Neural cell (in vitro differentiated cells): Measurements from ENCODE around the gene RIMS4. TPM values are rescaled to one million over a fixed set of nuclear protein-coding genes. Genes with fewer than 3 reads are reported as not detected.
A peak's percentile ranks its signal among the peaks of the same experiment; 100 is the strongest.

Experiments
- H2AFZ ChIP-seq: fragments of 200-600, 300-800 bp; sonication (generic), shearing (Covaris generic); 2 replicates; pipeline ENCODE4 v1.6.0; 2014; ENCODE audit warnings: low read depth, mild to moderate bottlenecking, antibody characterized with exemption, low read length, moderate library complexity
- H3F3A ChIP-seq: fragments of 200-600 bp; shearing (Covaris generic); 2 replicates; pipeline ENCODE4 v1.6.1; 2016; ENCODE audit warnings: mild to moderate bottlenecking, moderate library complexity, mixed read lengths, antibody characterized with exemption, low read length; ENCODE audit not compliant: insufficient read depth, poor library complexity, severe bottlenecking
- H3K27ac ChIP-seq: fragments of 200-600, 300-800 bp; sonication (generic), shearing (Covaris generic); 2 replicates; pipeline ENCODE4 v1.5.1; 2014; ENCODE audit warnings: mild to moderate bottlenecking, low read length, moderate library complexity
- H3K27me3 ChIP-seq: fragments of 300-800, 200-600 bp; sonication (generic), shearing (Covaris generic); 2 replicates; pipeline ENCODE4 v1.6.0; 2014; ENCODE audit warnings: mild to moderate bottlenecking, low read depth, low read length, moderate library complexity; ENCODE audit not compliant: insufficient read depth
- H3K36me3 ChIP-seq: fragments of 300-800, 200-600 bp; sonication (generic), shearing (Covaris generic); 2 replicates; pipeline ENCODE4 v1.5.1; 2014; ENCODE audit warnings: mild to moderate bottlenecking, antibody characterized with exemption, low read length, moderate library complexity; ENCODE audit not compliant: insufficient read depth
- H3K4me2 ChIP-seq: fragments of 300-800, 200-600 bp; sonication (generic), shearing (Covaris generic); 2 replicates; pipeline ENCODE4 v1.6.0; 2014; ENCODE audit warnings: mild to moderate bottlenecking, low read length
- H3K4me3 ChIP-seq: fragments of 300-800, 200-600 bp; sonication (generic), shearing (Covaris generic); 2 replicates; pipeline ENCODE4 v1.5.1; 2014; ENCODE audit warnings: mild to moderate bottlenecking, low read length, moderate library complexity
- H3K79me2 ChIP-seq: fragments of 200-600 bp; shearing (Covaris generic); replicated peaks from 2 replicates; pipeline ENCODE4 v1.6.0; 2014; ENCODE audit warnings: mild to moderate bottlenecking, low read length, moderate library complexity; ENCODE audit not compliant: insufficient read depth
- H3K9ac ChIP-seq: fragments of 300-800, 200-600 bp; sonication (generic), shearing (Covaris generic); 2 replicates; pipeline ENCODE4 v1.6.1; 2016; ENCODE audit warnings: mild to moderate bottlenecking, low read length, mixed read lengths
- H3K9me2 ChIP-seq: fragments of 200-600 bp; shearing (Covaris generic); 2 replicates; pipeline ENCODE4 v1.6.1; 2016; ENCODE audit warnings: mild to moderate bottlenecking, low read length, mixed read lengths; ENCODE audit not compliant: insufficient read depth
- H3K9me3 ChIP-seq: fragments of 200-600, 300-800 bp; sonication (generic), shearing (Covaris generic); 2 replicates; pipeline ENCODE4 v1.6.1; 2016; ENCODE audit warnings: mild to moderate bottlenecking, mixed run types, low read length, moderate library complexity, mixed read lengths
- H4K20me1 ChIP-seq: fragments of 200-600 bp; shearing (Covaris generic); 2 replicates; pipeline ENCODE4 v1.6.1; 2016; ENCODE audit warnings: mild to moderate bottlenecking, mixed run types; ENCODE audit not compliant: insufficient read depth
- EP300 ChIP-seq: fragments of 450-650 bp; conservative IDR thresholded peaks from 2 replicates; pipeline ENCODE4 v1.6.1; 2014; ENCODE audit warnings: antibody characterized with exemption, mild to moderate bottlenecking, moderate library complexity; ENCODE audit not compliant: poor library complexity, severe bottlenecking
- EZH2 ChIP-seq: fragments of 200-600, 300-800 bp; shearing (Covaris generic), sonication (generic); IDR thresholded peaks from 2 replicates; pipeline ENCODE4 v1.6.1; 2014; ENCODE audit warnings: antibody characterized with exemption, low read length, borderline replicate concordance, mild to moderate bottlenecking; ENCODE audit not compliant: insufficient read depth, poor library complexity, severe bottlenecking
- MXI1 ChIP-seq: fragments of 450-650 bp; conservative IDR thresholded peaks from 2 replicates; pipeline ENCODE4 v1.6.1; 2014; ENCODE audit warnings: antibody characterized with exemption, mild to moderate bottlenecking; ENCODE audit not compliant: poor library complexity, severe bottlenecking
- POLR2AphosphoS5 ChIP-seq: IDR thresholded peaks from 2 replicates; pipeline ENCODE4 v1.6.1; 2012
- RAD21 ChIP-seq: fragments of 450-650 bp; conservative IDR thresholded peaks from 2 replicates; pipeline ENCODE4 v1.6.1; 2014; ENCODE audit warnings: antibody characterized with exemption, mild to moderate bottlenecking, moderate library complexity
- SMC3 ChIP-seq: fragments of 450-650 bp; conservative IDR thresholded peaks from 2 replicates; pipeline ENCODE4 v1.6.1; 2014; ENCODE audit warnings: antibody characterized with exemption, mild to moderate bottlenecking, moderate library complexity; ENCODE audit not compliant: poor library complexity
- TAF1 ChIP-seq: IDR thresholded peaks from 2 replicates; pipeline ENCODE4 v1.6.1; 2012; ENCODE audit warnings: low read depth
- polyA plus RNA-seq: library from polyadenylated mRNA; depleted of rRNA; stranded (reverse); fragments of >200 nt; gene quantifications from 2 replicates; pipeline ENCODE4 v1.2.3, GENCODE V29; 2014
- TF ChIP-seq, protein P1 (sequence below): IDR thresholded peaks from 2 replicates; pipeline ENCODE4 v1.6.1; 2012; ENCODE audit warnings: borderline replicate concordance
- TF ChIP-seq, protein P2 (sequence below): fragments of 450-650 bp; IDR thresholded peaks from 2 replicates; pipeline ENCODE4 v1.5.1; 2014; ENCODE audit warnings: antibody characterized with exemption, mild to moderate bottlenecking, moderate library complexity; ENCODE audit not compliant: poor library complexity, severe bottlenecking

RIMS4 gene
- polyA plus RNA-seq, 1 donor from 2014 or later: 40.6 TPM

DNA sequence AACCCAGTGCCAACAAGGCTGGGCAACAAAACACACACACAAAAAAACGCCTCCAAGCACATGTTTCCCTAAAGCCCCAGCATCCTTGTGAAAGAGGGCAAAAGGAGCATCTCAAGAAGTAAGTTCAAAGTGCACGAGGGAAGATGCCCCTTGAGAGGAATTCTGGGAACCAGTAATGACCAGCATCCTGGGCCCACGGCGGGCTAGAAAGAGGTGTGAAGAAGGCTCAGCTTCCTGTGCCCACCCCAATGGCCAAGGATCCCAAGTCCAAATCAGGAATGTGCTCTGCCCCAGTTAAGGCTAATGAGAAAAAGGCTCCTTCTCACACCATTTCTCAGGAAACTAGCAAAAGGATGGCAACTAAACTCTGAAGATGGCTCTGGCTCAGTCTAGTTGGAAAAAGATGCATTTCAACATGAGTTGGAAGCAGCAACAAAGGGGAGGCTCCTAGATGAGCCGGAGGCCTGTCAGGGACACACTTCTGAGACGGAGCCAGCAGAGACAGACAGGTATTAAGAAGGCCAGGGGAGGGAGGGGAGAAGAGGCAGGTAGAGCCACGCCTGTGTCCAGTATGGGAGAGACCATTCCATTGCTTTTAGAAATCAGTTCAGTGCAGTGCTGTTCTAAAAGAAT lies 3.2 kb downstream of the RIMS4 start:
- Histone ChIP-seq H3K9me3 (no peaks in the 10 kb centered on the region), H3F3A (no peaks in the 10 kb centered on the region), H2AFZ (no peak overlapping the region), H3K9ac (no peak overlapping the region), H3K9me2 (no peaks in the 10 kb centered on the region), H3K4me3 (peak overlapping the region; percentile 91), H4K20me1 (no peaks in the 10 kb centered on the region), H3K4me2 (peak overlapping the region; percentile 69), H3K36me3 (no peaks in the 10 kb centered on the region), H3K79me2 (peaks cover 22% of the 10 kb centered on the region), H3K27ac (no peak overlapping the region), H3K27me3 (peaks cover 8% of the 10 kb centered on the region)
- TF ChIP-seq MXI1 (no peak), TAF1 (no peak)

DNA sequence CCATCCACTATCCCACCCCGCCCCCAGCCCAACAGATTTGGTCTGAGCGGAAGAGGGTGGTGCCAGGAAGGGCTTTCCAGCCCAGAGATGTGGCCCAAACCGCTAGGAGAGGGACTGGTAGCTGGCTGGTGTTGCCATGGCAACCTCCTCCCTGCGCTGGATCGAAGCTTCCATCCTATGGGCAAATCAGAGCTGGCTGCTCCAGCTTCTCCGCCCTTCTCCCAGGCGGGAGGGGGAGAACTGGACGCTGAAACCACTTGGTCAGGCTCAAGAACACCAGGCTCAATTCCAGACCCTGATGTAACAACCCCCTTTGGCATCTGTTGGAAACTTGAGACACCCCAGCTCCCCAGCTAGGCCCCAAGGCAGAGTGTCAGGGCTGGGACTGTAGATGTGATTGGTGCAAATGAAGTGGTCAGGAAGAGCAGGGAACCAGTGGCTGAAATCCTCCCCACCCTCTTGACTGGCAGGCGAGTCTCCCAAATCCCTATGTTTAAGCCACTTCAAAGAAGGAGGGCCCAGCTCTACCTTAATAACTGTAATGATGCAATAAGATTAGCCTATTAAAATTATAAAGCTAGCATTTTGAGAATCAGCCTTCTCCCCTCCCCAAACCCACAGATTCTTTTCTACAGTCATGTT lies 4.2 kb downstream of the RIMS4 start:
- no peak for TF ChIP-seq EZH2
- TF ChIP-seq, protein P1, sequence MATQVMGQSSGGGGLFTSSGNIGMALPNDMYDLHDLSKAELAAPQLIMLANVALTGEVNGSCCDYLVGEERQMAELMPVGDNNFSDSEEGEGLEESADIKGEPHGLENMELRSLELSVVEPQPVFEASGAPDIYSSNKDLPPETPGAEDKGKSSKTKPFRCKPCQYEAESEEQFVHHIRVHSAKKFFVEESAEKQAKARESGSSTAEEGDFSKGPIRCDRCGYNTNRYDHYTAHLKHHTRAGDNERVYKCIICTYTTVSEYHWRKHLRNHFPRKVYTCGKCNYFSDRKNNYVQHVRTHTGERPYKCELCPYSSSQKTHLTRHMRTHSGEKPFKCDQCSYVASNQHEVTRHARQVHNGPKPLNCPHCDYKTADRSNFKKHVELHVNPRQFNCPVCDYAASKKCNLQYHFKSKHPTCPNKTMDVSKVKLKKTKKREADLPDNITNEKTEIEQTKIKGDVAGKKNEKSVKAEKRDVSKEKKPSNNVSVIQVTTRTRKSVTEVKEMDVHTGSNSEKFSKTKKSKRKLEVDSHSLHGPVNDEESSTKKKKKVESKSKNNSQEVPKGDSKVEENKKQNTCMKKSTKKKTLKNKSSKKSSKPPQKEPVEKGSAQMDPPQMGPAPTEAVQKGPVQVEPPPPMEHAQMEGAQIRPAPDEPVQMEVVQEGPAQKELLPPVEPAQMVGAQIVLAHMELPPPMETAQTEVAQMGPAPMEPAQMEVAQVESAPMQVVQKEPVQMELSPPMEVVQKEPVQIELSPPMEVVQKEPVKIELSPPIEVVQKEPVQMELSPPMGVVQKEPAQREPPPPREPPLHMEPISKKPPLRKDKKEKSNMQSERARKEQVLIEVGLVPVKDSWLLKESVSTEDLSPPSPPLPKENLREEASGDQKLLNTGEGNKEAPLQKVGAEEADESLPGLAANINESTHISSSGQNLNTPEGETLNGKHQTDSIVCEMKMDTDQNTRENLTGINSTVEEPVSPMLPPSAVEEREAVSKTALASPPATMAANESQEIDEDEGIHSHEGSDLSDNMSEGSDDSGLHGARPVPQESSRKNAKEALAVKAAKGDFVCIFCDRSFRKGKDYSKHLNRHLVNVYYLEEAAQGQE: peak; percentile 25
- TF ChIP-seq SMC3: no peak
- peak overlapping the region; percentile 91 for H3K4me3 ChIP-seq
- peak overlapping the region; percentile 38 for H3K27ac ChIP-seq

DNA sequence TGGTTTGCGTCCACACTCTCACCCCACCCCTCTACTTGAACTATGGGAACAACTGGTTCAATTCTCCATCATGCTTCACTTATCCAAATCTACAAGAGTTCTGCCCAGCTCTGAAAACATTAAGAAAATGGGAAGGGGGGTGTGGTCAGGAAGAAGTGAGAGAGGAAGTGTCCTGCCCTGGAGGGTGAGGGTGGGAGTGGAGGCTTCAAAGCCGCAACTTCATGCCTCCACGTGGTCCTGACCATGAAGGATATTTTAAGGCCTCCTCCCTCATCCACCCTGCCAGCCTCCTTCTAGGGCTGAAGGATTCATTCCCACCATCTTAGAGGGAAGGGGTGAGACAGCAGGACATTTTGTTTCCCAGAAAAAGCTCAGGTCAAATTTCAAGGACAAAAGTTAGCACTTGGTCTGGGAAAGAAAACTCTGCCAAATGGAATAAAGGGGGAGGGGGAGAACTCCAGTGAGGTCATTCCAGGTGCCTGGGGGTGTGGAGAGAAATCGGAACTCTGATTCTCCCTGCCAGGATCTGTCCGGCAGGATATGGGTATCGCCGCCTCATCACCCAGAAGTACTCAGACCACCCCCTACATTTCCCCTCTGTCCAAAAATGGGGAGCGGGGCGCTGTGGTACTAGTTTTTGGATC lies 4.9 kb downstream of the RIMS4 start:
- no peak overlapping the region for H3K4me2 ChIP-seq
- H3K27ac ChIP-seq: no peak overlapping the region

More for the DNA sequence above, 4.2 kb downstream of the RIMS4 start:
- peaks cover 8% of the 10 kb centered on the region for H3K27me3 ChIP-seq
- peaks cover 22% of the 10 kb centered on the region for H3K79me2 ChIP-seq
- H3K9me2 ChIP-seq: no peaks in the 10 kb centered on the region
- H3K9ac ChIP-seq: peak overlapping the region; percentile 10
- peak overlapping the region; percentile 37 for H3K4me2 ChIP-seq
- H3F3A ChIP-seq: no peaks in the 10 kb centered on the region
- no peaks in the 10 kb centered on the region for H3K36me3 ChIP-seq
- H4K20me1 ChIP-seq: no peaks in the 10 kb centered on the region
- H3K9me3 ChIP-seq: no peaks in the 10 kb centered on the region
- H2AFZ ChIP-seq: no peak overlapping the region

More for the DNA sequence above, 4.9 kb downstream of the RIMS4 start:
- Histone ChIP-seq H2AFZ (no peak overlapping the region), H3K4me3 (peak overlapping the region; percentile 91), H3K79me2 (peaks cover 22% of the 10 kb centered on the region), H3K9me3 (no peaks in the 10 kb centered on the region), H3K9ac (peak overlapping the region; percentile 10), H4K20me1 (no peaks in the 10 kb centered on the region), H3K36me3 (no peaks in the 10 kb centered on the region), H3K27me3 (peaks cover 8% of the 10 kb centered on the region), H3K9me2 (no peaks in the 10 kb centered on the region), H3F3A (no peaks in the 10 kb centered on the region)
- no peak for TF ChIP-seq EP300
- no peak for TF ChIP-seq TAF1
- TF ChIP-seq SMC3: no peak
- TF ChIP-seq MXI1: no peak
- TF ChIP-seq POLR2AphosphoS5: no peak
- TF ChIP-seq EZH2: no peak
- TF ChIP-seq, protein P1: no peak
- TF ChIP-seq RAD21: no peak
- TF ChIP-seq, protein P2, sequence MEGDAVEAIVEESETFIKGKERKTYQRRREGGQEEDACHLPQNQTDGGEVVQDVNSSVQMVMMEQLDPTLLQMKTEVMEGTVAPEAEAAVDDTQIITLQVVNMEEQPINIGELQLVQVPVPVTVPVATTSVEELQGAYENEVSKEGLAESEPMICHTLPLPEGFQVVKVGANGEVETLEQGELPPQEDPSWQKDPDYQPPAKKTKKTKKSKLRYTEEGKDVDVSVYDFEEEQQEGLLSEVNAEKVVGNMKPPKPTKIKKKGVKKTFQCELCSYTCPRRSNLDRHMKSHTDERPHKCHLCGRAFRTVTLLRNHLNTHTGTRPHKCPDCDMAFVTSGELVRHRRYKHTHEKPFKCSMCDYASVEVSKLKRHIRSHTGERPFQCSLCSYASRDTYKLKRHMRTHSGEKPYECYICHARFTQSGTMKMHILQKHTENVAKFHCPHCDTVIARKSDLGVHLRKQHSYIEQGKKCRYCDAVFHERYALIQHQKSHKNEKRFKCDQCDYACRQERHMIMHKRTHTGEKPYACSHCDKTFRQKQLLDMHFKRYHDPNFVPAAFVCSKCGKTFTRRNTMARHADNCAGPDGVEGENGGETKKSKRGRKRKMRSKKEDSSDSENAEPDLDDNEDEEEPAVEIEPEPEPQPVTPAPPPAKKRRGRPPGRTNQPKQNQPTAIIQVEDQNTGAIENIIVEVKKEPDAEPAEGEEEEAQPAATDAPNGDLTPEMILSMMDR: no peak
